ENCODE results near the gene DPP7.
"Not testable (repeated sequence)": the region's sequence is repeated elsewhere in the genome, so short reads cannot be mapped to it uniquely, and the experiment has no call there.

Gene DPP7

GRCh38 chr9:137123468-137123837 lies 8.9 kb upstream of the DPP7 start:
- in situ Hi-C loops (cut with HindIII; ENCODE audit: low sequenced_read_pairs), result no loop called here
- no peak for DNase-seq (ENCODE audit: low read depth, low spot score)
- no peak overlapping the region for H3K4me3 ChIP-seq (ENCODE audit: low read depth, low read length)
- no peak for TF ChIP-seq CTCF (IDR thresholded peaks at IDR 0.05; ENCODE audit: low read depth, low read length)

- DNase-seq (ENCODE audit: low read depth, low spot score); in situ Hi-C loops (cut with HindIII; ENCODE audit: low sequenced_read_pairs); H3K4me3 ChIP-seq (ENCODE audit: low read depth, low read length): not testable (repeated sequence)
Measured at GRCh38 chr9:137122796-137123467, 8.4 kb upstream of the DPP7 start.

- H3K4me3 ChIP-seq (ENCODE audit: low read depth, low read length); DNase-seq (ENCODE audit: low read depth, low spot score); in situ Hi-C loops (cut with HindIII; ENCODE audit: low sequenced_read_pairs): not testable (repeated sequence)
Measured at GRCh38 chr9:137121927-137122795, 7.6 kb upstream of the DPP7 start.

- in situ Hi-C loops (cut with HindIII; ENCODE audit: low sequenced_read_pairs); H3K4me3 ChIP-seq (ENCODE audit: low read depth, low read length); DNase-seq (ENCODE audit: low read depth, low spot score): not testable (repeated sequence)
Measured at GRCh38 chr9:137118092-137118603, 3.6 kb upstream of the DPP7 start.

- TF ChIP-seq CTCF (IDR thresholded peaks at IDR 0.05; ENCODE audit: low read depth, low read length), result no peak
- no peak for DNase-seq (ENCODE audit: low read depth, low spot score)
- H3K4me3 ChIP-seq (ENCODE audit: low read depth, low read length), result no peak overlapping the region
- in situ Hi-C loops (cut with HindIII; ENCODE audit: low sequenced_read_pairs), result no loop called here
Measured at GRCh38 chr9:137117269-137117731, 2.8 kb upstream of the DPP7 start.

- no peak for DNase-seq (ENCODE audit: low read depth, low spot score)
- no peak overlapping the region for H3K4me3 ChIP-seq (ENCODE audit: low read depth, low read length)
- no peak for TF ChIP-seq CTCF (IDR thresholded peaks at IDR 0.05; ENCODE audit: low read depth, low read length)
- in situ Hi-C loops (cut with HindIII; ENCODE audit: low sequenced_read_pairs), result no loop called here
Measured at GRCh38 chr9:137116728-137117127, 2.2 kb upstream of the DPP7 start.

GRCh38 chr9:137116027-137116507 lies 1.5 kb upstream of the DPP7 start:
- DNase-seq (ENCODE audit: low read depth, low spot score), result no peak
- no peak for TF ChIP-seq CTCF (IDR thresholded peaks at IDR 0.05; ENCODE audit: low read depth, low read length)
- in situ Hi-C loops (cut with HindIII; ENCODE audit: low sequenced_read_pairs), result no loop called here
- H3K4me3 ChIP-seq (ENCODE audit: low read depth, low read length), result no peak overlapping the region
